ENCODE data around the gene GNL2.
A peak's percentile ranks its signal among the peaks of the same experiment; 100 is the strongest.
"Not testable (repeated sequence)": the region's sequence is repeated elsewhere in the genome, so short reads cannot be mapped to it uniquely, and the experiment has no call there.

GNL2 gene

DNA sequence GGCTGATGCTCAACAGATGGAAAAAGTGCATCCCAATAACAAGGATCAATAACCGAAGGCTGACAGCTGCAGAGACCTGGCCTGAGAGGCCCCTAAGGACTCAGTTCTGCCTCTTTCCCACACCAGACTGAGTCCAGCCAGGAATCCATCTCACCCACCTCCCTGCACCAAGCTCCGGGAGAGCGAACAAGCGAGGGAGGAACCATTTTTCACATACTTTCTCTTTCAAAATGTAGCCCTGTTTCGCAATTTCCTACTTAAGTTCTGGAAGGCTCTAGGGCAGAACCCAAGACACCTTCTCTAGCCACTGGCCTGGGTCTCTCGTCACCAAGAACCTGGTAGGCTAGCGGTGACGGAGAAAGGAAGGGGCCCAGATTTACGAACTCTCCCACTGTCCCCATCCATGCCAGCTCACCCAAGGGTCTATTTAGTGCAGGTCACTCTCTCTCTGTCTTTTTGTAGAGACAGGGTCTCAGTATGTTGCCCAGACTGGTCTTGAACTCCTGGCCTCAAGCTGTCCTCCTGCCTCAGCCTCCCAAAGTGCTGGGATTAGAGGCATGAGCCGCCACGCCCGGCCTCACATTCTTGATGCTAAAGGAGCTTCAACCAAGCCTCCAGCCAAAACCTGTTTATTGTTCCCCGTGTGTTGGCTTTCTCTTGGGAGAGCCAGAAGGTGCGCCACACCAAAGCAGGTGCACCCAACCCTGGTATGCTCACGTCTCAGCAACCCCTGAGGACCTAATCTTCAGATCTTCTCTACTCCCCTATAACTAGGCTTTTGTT, 10.9 kb upstream of the GNL2 start:
- peaks cover 27% of the 10 kb centered on the region for H3K27me3 ChIP-seq (ENCODE audit: control insufficient read depth, insufficient read depth, low read length)
- H3K9me3 ChIP-seq (ENCODE audit: control insufficient read depth, insufficient read depth, low read length) = no peaks in the 10 kb centered on the region
- H3K4me3 ChIP-seq (ENCODE audit: low read depth, low read length) = no peak overlapping the region
- no peaks in the 10 kb centered on the region for H3K36me3 ChIP-seq (ENCODE audit: control insufficient read depth, insufficient read depth, low read length)
- no peak overlapping the region for H3K9ac ChIP-seq (ENCODE audit: low read depth, low read length)
- no peaks in the 10 kb centered on the region for H3K4me1 ChIP-seq (ENCODE audit: control insufficient read depth, insufficient read depth, low read length)
- H3K27ac ChIP-seq (ENCODE audit: low read depth, low read length) = no peak overlapping the region

DNA sequence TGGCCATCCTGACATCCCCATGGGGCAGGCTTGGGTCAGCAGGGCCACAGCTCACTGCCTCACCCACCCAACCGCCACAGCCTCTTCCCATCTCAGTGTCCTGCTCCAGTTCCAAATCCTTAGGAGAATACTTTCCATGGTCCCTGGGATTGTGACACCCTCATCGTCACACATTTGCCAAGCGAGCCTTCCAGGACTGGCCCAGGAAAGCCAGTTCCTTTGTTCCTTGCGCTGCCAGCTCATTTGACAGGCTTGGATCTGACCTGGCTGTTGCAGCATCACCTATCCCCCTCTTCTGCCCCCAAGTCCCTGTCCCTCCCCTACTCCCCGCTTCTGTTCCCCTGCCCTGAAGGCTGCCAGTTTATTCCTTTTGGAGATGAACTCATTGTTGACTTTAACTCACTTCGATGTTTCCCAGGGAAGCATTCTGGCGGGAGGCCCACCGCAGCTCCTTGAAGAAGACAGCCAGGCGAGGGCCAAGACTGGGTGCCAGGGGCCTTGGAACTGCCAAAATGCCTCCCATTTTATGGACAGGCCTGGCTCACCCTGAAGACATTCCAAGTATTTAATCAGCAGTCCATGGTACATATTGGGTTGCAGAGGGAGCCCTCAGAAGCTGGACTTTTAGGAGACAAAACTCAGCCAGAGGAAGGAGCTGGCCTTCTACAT, 10.2 kb upstream of the GNL2 start:
- Histone ChIP-seq H3K4me3 (ENCODE audit: low read depth, low read length) (no peak overlapping the region), H3K27me3 (ENCODE audit: control insufficient read depth, insufficient read depth, low read length) (peaks cover 27% of the 10 kb centered on the region), H3K4me1 (ENCODE audit: control insufficient read depth, insufficient read depth, low read length) (no peaks in the 10 kb centered on the region), H3K9ac (ENCODE audit: low read depth, low read length) (no peak overlapping the region), H3K36me3 (ENCODE audit: control insufficient read depth, insufficient read depth, low read length) (no peaks in the 10 kb centered on the region), H3K27ac (ENCODE audit: low read depth, low read length) (no peak overlapping the region), H3K9me3 (ENCODE audit: control insufficient read depth, insufficient read depth, low read length) (no peaks in the 10 kb centered on the region)

DNA sequence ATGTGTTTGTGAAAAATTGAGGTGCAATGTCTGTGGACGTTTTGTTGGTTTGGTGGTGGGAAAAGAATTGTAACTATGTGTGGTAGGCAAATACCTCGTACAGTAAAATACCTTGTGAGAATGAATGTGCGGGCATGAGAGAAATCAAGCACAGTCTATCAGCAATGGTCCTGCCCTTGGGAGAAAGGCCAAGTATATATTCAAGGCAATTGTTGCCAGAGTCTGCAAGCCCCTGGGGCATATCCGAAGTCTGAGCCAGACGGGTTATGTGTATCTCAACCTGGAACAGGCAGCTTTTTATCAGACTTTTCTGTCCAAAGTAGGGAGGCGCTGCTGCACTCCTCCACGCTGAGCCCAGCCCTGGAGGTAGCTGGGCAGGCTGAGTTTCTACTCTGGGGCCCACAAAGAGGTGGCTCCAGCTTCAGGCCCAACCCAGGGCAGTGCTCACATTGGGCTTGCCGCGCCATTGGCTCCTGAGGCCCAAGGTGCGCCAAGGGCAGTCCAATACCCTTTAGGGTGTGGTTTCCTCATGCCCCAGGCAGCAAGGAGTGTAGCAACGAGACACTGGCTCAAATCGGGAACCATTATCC, 9.4 kb upstream of the GNL2 start:
- H3K27ac ChIP-seq (ENCODE audit: low read depth, low read length) = no peak overlapping the region
- H3K4me3 ChIP-seq (ENCODE audit: low read depth, low read length) = no peak overlapping the region
- H3K4me1 ChIP-seq (ENCODE audit: control insufficient read depth, insufficient read depth, low read length) = no peaks in the 10 kb centered on the region
- no peak overlapping the region for H3K9ac ChIP-seq (ENCODE audit: low read depth, low read length)
- peaks cover 27% of the 10 kb centered on the region for H3K27me3 ChIP-seq (ENCODE audit: control insufficient read depth, insufficient read depth, low read length)
- H3K36me3 ChIP-seq (ENCODE audit: control insufficient read depth, insufficient read depth, low read length) = no peaks in the 10 kb centered on the region
- no peaks in the 10 kb centered on the region for H3K9me3 ChIP-seq (ENCODE audit: control insufficient read depth, insufficient read depth, low read length)

DNA sequence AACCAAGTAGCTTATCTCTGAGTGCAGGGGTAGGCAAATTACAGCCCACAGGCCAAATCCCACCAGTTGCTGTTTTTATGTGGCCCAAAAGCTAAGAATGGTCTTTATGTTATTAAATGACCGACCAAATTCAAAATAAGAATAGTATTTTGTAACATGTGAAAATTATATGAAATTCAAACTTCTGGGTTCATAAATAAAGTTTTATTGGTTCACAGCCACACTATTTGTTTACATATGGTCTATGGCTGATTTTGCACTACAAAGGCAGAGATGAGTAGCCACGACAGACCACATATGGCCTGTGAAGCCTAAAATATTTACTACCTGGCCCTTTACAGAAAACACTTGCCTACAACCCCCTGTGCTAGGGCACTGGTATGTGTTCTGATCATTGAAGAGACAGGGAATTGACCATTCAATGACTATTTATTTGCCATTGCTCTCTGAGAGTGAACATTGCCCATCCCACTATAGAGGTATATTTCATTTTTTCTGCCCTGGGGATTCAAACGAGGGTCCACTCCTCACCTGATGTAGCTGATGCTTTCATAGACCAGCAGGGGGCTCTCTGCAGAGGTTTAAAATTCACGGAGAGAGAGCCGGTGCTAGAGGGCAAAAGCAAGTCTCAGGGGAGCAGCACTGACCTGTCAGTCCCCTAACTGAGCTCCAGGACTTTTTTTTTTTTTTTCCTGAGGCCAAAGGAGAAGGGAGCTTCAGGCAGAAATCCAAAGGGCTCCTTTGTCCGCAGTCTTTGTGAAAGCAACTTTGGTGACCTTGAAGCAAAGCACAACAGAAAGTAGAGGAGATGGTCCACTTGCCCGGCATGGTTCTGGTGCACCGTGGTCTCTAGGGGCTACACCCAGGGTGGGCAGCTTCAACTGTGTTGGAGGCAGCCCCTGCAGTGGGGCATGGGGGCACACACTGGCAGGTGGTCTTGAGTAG, 7.3 kb upstream of the GNL2 start:
- Histone ChIP-seq H3K4me3 (ENCODE audit: low read depth, low read length) (no peak overlapping the region), H3K9ac (ENCODE audit: low read depth, low read length) (no peak overlapping the region), H3K4me1 (ENCODE audit: control insufficient read depth, insufficient read depth, low read length) (no peaks in the 10 kb centered on the region), H3K36me3 (ENCODE audit: control insufficient read depth, insufficient read depth, low read length) (no peaks in the 10 kb centered on the region), H3K9me3 (ENCODE audit: control insufficient read depth, insufficient read depth, low read length) (no peaks in the 10 kb centered on the region), H3K27me3 (ENCODE audit: control insufficient read depth, insufficient read depth, low read length) (peaks cover 9% of the 10 kb centered on the region), H3K27ac (ENCODE audit: low read depth, low read length) (no peak overlapping the region)

DNA sequence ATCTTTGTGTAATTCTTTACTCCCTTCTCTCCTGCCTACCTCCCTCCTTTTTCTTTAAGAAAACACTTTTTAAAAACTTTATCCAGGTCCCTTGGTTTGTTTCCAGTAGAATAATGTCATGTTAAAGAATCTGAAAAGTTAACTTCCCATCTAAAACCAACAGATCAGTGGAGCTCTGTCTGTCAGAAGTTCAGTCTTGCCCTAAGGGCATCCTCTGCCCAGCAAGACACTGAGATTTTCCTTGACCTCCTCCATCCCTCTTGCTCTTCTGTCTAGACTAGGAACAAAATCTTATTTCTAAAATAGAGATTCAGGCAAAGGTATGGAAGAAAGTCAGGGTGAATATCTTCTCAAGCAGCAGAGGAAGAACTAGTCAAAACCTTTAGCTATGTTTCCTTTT, 5.7 kb upstream of the GNL2 start:
- Histone ChIP-seq H3K9ac (ENCODE audit: low read depth, low read length) (no peak overlapping the region), H3K4me1 (ENCODE audit: control insufficient read depth, insufficient read depth, low read length) (no peaks in the 10 kb centered on the region), H3K27ac (ENCODE audit: low read depth, low read length) (no peak overlapping the region), H3K9me3 (ENCODE audit: control insufficient read depth, insufficient read depth, low read length) (no peaks in the 10 kb centered on the region), H3K4me3 (ENCODE audit: low read depth, low read length) (no peak overlapping the region), H3K27me3 (ENCODE audit: control insufficient read depth, insufficient read depth, low read length) (no peaks in the 10 kb centered on the region), H3K36me3 (ENCODE audit: control insufficient read depth, insufficient read depth, low read length) (no peaks in the 10 kb centered on the region)

DNA sequence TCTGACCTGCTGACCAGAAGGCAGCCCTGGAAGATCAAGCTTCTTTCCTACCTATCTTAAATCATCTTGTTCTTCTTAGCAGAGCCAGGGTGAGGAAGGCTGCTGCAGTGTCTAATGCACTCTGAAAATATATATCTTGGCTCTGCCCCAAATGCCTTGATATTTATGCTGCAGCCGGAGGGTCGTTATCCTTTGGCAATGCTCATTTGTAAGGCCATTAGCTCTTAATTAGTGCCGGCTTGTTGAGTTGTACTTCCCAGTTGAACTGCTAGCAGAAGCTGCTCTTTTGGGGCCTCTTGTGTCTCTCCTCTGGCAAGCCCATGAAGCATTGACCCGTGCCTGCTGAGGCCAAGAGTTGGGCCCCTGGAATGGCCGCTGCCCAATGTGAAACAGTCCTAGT, 4.2 kb upstream of the GNL2 start:
- H3K27ac ChIP-seq (ENCODE audit: low read depth, low read length) = no peak overlapping the region
- H3K4me1 ChIP-seq (ENCODE audit: control insufficient read depth, insufficient read depth, low read length) = no peaks in the 10 kb centered on the region
- H3K4me3 ChIP-seq (ENCODE audit: low read depth, low read length) = no peak overlapping the region
- H3K9ac ChIP-seq (ENCODE audit: low read depth, low read length) = no peak overlapping the region
- no peaks in the 10 kb centered on the region for H3K9me3 ChIP-seq (ENCODE audit: control insufficient read depth, insufficient read depth, low read length)
- no peaks in the 10 kb centered on the region for H3K36me3 ChIP-seq (ENCODE audit: control insufficient read depth, insufficient read depth, low read length)
- H3K27me3 ChIP-seq (ENCODE audit: control insufficient read depth, insufficient read depth, low read length) = no peaks in the 10 kb centered on the region

DNA sequence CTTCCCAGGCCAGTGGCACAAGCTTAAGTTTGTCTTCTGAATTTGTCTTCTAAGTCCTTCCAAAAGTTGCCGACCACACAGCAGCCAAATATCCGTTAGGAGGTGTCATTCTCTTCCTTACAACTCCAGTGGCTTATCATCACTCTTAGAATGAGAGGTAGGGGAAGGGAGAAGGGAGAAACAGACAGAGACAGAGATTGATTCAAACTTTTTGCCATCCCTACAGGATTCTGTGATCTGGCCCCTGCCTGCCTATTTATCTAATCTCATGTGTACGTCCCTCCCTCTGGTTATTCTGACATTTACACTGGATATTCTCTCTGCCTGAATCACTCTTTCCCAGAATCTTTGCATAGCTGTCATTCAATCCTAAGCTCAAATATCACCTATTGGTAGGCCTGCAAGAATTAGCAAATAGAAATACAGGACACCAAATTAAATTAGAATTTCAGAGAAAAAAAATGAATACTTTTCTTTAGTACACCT, 488 bp upstream of the GNL2 start:
- H3K4me1 ChIP-seq (ENCODE audit: control insufficient read depth, insufficient read depth, low read length) = no peaks in the 10 kb centered on the region
- H3K4me3 ChIP-seq (ENCODE audit: low read depth, low read length) = peak overlapping the region; percentile 98
- no peaks in the 10 kb centered on the region for H3K27me3 ChIP-seq (ENCODE audit: control insufficient read depth, insufficient read depth, low read length)
- H3K36me3 ChIP-seq (ENCODE audit: control insufficient read depth, insufficient read depth, low read length) = peaks cover 27% of the 10 kb centered on the region
- H3K9ac ChIP-seq (ENCODE audit: low read depth, low read length) = no peak overlapping the region
- H3K27ac ChIP-seq (ENCODE audit: low read depth, low read length) = no peak overlapping the region
- no peaks in the 10 kb centered on the region for H3K9me3 ChIP-seq (ENCODE audit: control insufficient read depth, insufficient read depth, low read length)

DNA sequence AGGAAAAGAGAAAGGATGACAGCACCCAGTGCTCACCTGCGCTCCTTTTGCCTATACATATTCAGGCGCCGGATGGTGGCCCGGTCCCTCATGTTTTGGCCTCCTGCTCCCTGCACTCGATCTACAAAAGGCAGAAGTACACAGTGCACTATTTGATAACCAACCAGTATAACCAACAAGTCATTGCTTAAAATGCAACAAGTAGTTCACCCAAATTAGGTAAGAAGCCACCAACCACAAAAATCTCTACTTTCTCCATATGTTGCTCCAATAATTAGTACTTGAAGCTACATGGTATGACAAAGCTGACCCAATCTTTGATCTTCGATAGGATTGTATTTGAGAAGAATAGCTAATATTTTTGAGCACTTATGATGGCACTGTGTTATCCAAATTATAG, 2.0 kb downstream of the GNL2 start:
- H3K27ac ChIP-seq (ENCODE audit: low read depth, low read length) = no peak overlapping the region
- peaks cover 50% of the 10 kb centered on the region for H3K36me3 ChIP-seq (ENCODE audit: control insufficient read depth, insufficient read depth, low read length)
- H3K27me3 ChIP-seq (ENCODE audit: control insufficient read depth, insufficient read depth, low read length) = no peaks in the 10 kb centered on the region
- H3K9me3 ChIP-seq (ENCODE audit: control insufficient read depth, insufficient read depth, low read length) = no peaks in the 10 kb centered on the region
- no peak overlapping the region for H3K9ac ChIP-seq (ENCODE audit: low read depth, low read length)
- no peak overlapping the region for H3K4me3 ChIP-seq (ENCODE audit: low read depth, low read length)
- no peaks in the 10 kb centered on the region for H3K4me1 ChIP-seq (ENCODE audit: control insufficient read depth, insufficient read depth, low read length)

DNA sequence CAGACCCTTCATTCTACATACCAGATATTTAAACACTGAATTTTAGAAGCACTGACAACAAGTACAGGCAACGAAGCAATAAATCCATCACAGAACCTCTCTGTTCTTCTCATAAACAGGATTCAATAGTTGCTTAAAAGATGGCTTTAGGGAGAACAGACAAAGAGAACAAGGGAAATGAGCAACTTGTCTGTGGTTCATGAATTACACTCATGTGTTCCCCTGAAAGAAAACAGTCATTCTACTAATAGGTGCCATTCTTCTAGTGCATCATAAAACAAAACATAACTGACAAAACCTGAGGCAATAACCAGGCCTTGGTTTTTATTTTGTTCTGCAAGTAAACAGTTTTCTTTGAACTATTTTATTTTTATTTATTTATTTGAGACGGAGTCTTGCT, 6.8 kb downstream of the GNL2 start:
- Histone ChIP-seq H3K4me1 (ENCODE audit: control insufficient read depth, insufficient read depth, low read length) (no peaks in the 10 kb centered on the region), H3K27me3 (ENCODE audit: control insufficient read depth, insufficient read depth, low read length) (no peaks in the 10 kb centered on the region), H3K9ac (ENCODE audit: low read depth, low read length) (no peak overlapping the region), H3K9me3 (ENCODE audit: control insufficient read depth, insufficient read depth, low read length) (no peaks in the 10 kb centered on the region), H3K36me3 (ENCODE audit: control insufficient read depth, insufficient read depth, low read length) (peaks cover 91% of the 10 kb centered on the region), H3K4me3 (ENCODE audit: low read depth, low read length) (no peak overlapping the region), H3K27ac (ENCODE audit: low read depth, low read length) (no peak overlapping the region)

DNA sequence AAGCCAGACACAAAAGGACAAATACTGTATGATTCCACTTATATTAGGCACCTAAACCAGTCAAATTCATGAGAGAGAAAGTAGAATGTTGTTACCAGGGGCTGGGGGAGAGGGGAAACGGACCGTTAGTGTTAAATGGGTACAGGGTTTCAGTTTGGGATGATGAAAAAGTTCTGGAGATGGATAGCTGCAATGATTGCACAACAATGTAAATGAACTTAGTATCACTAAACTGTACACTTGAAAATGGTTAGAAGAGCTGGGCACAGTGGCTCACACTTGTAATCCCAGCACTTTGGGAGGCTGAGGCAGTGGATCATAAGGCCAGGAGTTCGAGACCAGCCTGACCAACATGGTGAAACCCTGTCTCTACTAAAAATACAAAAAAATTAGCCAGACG, 11.2 kb downstream of the GNL2 start:
- H3K36me3 ChIP-seq (ENCODE audit: control insufficient read depth, insufficient read depth, low read length) = peaks cover 90% of the 10 kb centered on the region
- not testable (repeated sequence) for H3K27me3 ChIP-seq (ENCODE audit: control insufficient read depth, insufficient read depth, low read length); H3K27ac ChIP-seq (ENCODE audit: low read depth, low read length); H3K4me3 ChIP-seq (ENCODE audit: low read depth, low read length); H3K9ac ChIP-seq (ENCODE audit: low read depth, low read length); H3K4me1 ChIP-seq (ENCODE audit: control insufficient read depth, insufficient read depth, low read length); H3K9me3 ChIP-seq (ENCODE audit: control insufficient read depth, insufficient read depth, low read length)
